Activated CD8-positive, alpha-beta memory T cell treated with anti-CD3 and anti-CD28 coated beads, Interleukin-2, amount 50 U/mL, for 48 hours (primary cell): ENCODE results near the gene DDI1.
"Not testable (repeated sequence)": the region's sequence is repeated elsewhere in the genome, so short reads cannot be mapped to it uniquely, and the experiment has no call there.

ENCODE experiments used
- DNase-seq: peaks from one replicate; pipeline ENCODE4 v3.0.0-alpha.2; 2020

DDI1 gene

DNA sequence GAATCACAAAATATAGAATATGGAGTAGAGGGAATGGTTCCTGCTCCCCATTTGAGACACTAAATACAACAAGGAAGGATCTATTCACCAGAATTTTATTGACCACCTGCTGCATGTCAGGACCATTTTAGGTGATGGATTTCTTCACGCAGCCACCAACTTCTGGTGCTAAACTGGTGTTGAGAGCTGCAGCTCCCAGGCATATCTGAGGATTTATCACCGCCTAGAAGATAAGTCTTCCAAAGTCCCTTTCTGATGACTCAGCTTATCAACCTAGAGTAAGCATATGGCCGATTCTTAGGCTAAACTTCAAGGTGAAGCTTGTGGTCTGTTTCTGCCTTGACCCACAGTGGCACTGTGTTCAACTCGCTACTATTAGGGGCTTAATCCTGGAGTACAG is 6.7 kb downstream of the DDI1 start:
- no peak for DNase-seq

DNA sequence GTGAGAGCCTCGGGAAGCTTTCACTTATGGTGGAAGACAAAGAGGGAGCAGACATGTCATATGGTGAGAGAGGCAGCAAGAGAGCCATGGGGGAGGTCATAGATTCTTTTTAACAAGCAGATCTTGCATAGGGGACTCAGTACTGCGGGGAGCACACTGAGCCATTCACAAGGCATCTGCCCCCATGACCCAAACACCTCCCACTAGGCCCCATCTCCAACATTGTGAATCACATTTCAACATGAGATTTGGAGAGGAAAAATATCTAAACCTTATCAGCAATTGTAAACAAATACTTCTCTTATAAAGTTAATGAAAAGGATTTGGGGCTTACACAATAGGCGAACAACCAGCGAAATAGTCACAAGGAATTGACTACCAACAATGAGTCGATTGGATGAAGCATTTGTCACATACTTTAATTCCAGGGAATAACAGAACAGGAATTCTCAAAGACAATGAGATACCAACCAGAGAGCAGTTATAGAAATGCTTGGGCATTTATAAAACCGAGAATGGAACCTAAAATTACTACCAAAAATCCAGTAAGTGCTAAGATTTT is 7.3 kb downstream of the DDI1 start:
- DNase-seq, result no peak

DNA sequence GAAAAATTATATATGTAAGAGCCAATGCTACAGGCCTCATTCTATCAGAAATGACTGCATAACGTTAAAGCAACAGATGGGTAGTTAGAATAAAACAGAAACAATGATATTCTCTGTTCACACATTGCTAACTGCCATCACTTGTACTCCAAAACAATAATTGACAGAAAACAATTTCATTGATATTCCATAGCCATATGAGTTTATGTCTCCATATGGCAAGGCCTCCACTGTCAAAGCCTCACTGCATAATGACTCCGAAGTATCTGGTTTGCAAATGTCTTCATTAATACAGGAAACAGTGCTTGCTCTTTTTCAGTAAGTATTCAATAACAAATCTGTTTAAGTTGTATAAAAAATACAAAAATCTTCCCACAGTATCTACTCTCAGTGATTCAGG is 9.9 kb downstream of the DDI1 start:
- no peak for DNase-seq

DNA sequence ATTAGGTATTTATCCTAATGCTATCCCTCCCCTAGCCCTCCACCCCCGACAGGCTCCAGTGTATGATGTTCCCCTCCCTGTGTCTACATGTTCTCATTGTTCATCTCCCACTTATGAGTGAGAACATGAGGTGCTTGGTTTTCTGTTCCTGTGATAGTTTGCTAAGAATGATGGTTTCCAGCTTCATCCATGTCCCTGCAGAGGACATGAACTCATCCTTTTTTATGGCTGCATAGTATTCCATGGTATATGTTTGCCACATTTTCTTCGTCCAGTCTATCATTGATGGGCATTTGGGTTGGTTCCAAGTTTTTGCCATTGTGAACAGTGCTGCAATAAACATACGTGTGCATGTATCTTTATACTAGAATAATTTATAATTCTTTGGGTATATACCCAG is 10.4 kb downstream of the DDI1 start:
- not testable (repeated sequence) for DNase-seq

DNA sequence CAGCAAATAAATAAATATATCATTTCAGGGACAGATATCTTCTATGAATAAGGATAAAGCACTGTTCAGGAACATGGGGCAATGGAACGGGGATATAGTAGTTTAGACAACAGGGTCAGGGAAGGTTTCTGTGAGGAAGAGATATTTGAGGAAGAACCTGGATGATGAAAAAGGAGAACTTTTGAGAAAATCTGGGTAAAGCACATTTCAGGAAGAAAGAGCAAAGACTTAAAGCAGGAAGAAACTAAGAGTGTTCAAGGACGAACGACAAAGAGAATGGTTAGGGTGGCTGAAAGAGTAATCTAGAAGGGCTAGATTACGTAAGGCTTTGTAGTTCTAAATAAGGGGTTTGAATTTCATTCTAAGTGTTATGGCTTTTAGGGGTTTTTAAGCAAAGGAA is 12.7 kb downstream of the DDI1 start:
- no peak for DNase-seq

DNA sequence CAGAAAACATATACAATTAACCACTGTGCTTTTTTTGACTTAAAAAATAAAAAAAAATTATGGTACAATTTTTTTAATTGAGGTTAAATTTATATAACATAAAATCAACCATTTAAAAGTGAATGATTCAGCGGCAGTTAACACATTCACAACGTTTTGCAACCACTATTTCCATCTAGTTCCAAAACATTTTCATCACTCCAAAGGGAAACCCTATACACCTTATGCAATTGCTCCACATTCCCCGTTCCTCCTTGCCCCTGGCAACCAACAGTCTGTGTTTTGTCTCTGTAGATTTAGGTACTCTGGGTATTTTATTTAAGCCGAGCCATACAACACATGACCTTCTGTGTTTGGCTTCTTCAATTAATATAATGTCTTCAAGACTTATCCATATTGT is 15.3 kb downstream of the DDI1 start:
- DNase-seq, result no peak

DNA sequence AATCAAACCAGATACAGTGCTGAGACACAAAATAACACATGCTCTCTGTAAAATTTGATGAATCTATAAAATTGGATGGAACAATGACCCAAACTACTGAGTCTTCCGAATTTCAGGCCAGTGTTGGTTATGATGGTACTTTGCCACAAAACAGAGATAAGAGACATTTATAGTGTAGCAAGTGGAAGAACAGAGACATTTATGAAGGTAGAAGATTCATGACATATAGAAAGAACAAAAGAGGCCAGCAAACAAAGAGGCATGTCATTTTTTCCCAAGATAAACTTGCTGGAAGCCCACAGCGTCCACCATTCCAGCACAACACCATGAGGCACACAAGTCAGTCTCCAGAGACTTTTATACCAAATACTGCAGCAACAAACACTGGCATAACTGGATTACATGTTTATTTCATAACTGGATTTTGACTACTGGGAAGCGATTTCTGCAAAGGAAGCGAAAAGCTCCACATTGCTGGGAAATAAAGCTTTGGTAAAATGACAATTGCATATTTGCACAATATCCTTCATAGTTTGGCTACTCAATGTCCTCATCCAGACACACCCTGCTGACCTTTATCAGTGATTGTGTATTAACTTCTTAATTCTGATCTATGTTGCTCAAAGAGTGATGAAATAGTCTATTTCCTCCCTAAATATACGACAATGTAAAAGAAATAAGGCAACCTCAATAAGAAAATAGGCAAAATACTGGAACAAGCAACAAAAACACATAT is 17.5 kb downstream of the DDI1 start:
- no peak for DNase-seq

DNA sequence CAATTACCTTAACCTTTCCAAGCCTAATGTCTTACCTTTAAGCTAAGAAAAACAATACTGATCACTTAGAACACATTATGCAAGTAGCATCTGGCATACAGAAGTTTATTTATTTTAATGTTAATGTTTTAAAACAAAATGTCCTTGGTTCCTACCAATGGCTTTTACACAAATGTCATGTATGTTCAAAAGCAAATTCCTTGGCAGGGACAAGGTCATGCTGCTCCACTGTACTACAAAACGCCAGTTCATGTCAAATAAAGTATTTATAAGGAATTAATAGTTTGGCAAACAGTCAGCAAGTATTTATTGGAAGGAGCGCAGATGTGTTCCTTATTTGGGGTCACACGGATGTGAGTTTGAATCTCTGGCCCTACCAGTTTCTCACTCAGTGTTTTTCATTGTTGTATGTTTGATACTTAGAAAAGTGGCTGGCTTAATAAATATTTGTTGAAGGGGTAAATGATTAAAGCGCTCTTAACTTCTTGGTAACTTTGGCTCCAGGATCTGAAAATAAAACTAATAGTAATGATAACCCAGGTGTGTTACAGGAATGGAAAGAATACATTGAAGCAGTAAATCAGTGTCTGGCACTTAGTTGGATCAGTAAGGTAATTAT is 18.6 kb downstream of the DDI1 start:
- DNase-seq, result no peak

DNA sequence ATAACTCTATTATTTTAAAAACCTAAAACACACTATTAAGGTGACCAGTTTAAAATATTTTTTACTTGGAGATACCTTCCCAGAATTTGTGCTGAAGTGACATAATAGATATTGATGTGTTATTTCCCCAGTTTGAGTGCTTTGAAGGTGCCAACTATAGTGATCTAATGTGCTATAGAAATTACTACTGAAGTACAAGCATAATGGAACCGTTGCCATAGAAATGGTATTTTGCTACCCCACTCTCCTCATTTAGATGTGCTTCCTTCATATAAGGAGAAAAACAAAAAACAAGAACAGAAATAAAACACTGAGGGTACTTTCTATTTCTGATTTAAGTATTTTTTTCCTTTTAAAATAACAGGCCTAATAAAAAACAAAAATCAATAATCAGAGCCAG is 19.2 kb downstream of the DDI1 start:
- DNase-seq, result no peak

DNA sequence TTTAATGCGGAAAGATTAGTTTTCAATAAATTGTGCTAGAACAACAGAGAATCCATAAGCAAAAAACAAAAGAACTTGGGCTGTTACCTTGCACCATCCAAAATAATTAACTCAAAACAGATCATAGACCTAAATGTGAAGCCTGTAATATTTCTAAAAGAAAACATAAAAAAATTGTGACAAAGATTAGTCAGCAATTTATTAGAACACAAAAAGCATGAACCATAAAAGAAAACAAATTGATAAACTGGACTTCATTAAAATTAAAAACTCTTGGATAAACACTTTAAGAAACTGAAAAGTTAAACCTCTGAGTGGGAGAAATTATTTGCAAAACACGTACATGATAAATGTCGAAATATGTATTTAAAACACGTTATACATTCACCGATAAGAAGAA is 21.5 kb downstream of the DDI1 start:
- no peak for DNase-seq

DNA sequence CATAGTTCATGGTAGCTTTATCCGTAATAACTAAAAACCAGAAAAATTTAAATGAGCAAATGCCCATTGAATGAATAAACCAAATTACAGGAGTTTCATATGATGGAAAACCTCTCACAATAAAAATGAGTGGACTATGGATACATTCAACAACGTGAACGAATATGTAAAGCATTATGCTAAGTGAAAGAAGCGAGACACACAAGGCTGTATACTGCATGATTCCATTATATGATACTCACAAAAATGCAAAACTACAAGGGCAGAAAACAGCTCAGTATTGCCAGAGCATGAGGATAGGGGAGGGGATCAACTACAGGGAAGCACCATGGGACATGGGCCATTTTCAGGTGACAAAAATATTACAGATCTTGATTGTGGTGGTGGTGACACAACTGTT is 22.2 kb downstream of the DDI1 start:
- no peak for DNase-seq

DNA sequence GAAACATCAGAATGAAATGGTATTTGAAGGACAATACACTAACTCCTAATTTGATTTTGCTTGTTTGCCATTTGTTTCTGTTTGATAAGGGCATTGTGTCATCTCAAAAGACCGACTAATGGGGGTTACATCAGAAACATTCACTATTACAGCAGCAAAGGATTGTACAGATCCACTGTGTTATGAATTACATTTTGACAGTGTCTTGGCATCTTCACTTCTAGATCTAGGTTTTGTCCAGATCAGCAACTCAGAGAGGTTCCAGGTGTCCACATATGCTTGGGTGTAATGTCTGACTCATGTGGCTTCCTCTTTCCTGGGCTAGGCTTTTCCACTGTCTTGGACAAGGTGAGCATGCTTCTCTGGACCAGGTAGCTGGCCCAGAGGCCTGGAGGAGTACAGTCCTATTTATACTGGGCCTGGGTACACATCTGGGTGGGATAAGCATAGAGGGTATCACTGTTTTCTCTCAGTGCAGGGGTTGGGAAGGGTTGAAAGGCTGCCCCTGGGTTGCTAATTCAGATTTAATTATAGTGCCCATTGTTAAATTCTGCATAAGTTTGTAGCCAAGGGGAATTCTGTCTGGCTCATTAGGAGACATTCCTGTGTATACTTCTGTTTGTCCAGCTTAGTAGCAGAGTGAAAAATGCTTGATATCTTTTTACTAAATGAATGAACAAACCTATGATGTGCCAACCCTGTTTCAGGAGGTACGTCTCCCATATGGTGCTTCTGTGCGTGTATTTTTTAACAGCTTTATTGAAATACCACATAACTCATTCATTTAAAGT is 23.8 kb downstream of the DDI1 start:
- DNase-seq, result no peak

DNA sequence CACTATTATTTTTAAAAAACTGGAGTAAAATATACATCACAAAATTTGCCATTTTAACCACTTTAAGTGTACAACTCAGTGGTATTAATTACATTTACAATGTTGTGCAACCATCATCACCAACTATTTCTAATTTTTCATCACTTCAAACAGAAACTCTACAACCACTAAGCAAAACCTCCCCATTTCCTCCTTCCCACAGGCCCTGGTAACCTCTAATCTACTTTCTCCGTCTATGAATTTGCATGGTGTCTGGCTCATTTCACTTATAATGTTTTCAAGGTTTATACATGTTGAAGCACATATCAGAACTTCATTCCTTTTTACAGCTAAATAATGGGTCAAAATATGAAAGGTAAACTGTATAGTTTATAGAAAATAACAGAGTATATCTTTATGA is 24.4 kb downstream of the DDI1 start:
- DNase-seq, result no peak

DNA sequence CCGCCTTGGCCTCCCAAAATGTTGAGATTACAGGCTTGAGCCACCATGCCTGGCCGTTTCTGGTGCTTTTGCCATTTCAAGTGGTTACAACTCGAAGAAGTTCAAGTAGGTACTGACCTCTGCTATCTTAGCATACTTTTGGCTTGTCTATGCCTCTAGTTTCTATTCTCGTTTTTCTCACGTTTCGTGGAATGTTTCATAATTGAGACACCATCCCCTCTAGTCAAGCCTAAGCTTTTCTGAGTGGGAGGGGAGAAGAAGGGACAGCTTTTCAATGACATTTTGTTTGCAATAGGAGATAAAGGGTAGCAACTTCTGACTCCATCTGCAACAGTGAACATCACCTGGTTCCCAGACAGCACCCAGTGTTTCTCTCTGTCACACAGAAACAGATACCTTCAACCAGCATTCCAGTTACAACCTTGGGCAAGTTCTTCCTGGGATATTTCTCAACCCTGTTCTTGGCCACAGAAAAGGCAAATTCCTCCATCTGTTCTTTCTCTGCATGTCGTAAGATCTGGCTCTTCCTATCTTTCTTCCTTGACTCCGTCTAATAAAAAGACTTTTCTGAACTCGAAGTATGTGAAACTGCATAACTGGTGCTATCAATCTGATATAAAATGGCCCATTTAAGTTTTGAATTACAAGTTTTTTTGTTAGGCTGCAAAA is 25.5 kb downstream of the DDI1 start:
- DNase-seq, result no peak

DNA sequence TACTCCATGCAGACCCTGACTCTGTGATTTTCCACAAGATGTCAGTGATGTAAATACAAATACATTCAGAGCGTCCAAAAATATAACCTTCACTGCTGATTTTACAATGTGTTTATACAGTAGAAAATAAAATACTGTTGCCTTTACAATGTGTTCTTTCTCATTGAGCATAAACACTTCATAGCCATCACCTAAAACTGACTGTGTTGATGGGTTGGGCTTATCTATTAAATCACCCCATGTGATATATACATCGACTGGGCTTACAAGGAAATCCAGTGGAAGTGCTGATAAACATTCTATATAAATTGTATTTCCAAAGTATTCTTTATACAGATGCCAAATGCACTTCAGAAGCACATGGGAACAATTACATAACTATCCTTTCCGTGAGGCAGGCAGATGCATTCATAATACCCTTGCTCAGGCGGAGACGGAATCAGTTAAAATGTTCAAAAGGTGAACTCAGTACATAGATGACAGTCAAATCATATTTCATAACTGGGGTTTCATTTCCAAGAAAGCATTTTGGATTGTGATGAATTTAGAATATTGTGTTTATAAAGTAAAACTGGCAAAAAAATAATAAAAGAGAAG is 27.7 kb downstream of the DDI1 start:
- no peak for DNase-seq

DNA sequence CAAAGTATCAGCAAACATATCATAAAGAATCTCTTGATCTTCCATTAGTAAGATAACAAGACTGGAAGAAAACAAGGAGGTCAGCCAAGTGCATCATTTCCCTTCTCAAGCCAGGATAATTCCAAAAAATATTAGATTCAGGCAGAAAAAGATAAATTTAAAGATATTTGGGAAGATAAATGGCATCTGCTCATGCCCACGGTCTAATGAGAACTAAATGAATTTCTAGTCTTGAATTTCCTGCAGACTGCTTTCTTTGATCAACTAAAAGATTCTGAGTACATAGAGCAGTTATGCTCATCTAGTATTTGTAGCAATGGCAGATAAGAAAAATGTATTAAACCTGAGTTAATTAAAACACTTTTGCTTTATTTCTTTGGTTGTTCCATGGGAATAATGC is 31.1 kb downstream of the DDI1 start:
- no peak for DNase-seq

DNA sequence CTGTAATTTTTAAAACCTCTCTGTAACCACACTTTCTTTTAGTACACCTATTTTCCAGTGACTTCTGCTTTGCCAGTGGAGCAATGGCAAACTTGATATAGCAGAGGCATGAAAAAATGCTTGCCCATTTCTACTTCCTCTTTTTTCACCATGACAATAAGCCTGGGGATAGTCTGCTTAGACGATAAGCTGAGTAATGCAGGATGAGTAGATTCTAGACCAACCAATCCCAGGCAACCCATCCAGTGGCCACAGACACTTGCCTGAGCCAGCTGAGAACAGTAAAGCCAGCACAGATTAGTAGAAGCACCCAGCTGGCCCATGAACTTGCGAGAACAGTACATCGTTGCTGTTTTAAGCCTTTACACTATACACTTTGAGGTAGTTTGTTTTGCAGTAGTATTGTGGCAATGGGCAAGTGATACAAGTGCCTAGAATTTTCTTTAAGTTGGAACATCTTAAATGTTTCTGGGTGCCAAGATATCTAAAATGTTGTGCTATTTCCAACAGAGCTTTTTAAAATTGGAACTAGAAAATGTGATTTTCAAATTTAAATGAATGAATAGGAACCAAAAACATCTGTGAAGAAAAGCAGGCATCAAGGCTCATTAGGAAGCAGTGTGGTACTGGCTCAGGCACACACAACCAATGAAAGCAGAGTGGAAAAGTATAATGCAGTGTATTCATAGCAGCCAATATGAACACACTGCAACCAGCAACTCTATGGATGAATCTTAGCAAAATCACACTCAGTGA is 37.7 kb downstream of the DDI1 start:
- DNase-seq, result no peak

DNA sequence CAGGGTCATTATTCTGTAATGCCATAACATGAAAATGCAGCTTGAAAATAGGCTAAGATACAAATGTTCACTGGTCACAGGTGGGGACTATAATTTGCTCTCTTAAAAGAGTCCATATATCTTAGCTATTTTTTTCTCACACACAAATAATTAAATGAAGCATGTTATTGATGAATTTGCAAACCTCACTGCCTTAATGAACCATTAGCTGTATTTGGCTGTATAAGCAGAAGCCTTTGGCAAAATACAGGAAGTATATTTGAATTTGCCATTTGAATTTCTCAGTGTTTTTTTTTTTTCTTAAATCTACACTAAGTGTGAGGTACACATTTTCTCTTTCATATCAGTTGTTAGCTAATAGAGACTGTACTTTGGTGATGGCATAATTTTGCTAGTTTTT is 38.7 kb downstream of the DDI1 start:
- DNase-seq, result no peak

DNA sequence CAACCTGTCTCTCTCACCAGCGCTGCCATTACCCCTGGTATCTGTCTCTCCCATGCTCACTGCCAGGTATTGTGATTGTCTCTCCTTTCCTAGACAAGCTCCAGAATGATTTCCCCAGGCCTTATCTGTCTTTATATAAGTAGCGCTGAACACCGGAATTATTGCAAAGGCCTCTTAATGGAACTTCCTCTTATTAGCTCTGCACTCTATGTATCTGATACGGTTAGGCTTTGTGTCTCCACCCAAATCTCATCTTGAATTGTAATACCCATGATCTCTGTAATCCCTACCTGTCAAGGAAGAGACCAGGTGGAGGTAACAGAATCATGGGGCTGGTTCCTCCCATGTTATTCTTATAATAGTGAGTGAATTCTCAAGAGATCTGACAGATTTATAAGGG is 39.3 kb downstream of the DDI1 start:
- DNase-seq, result no peak

DNA sequence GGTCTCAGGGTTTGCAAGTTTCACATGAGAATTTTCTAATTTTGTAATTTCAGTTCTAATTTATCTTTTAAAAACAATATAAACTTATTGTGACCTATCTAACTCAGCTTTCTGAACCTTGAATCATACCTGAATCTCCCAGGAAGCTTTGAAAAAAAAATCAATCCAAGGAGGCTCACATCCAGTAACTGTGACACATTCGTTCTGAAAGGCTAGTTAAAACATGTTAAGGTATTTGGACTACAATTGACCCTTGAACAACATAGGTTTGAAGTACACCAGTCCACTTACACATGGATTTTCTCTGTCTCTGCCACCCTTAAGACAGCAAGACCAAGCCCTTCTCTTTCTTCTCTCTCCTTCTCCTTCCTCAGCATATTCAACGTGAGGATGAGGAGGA is 40.0 kb downstream of the DDI1 start:
- DNase-seq, result no peak

DNA sequence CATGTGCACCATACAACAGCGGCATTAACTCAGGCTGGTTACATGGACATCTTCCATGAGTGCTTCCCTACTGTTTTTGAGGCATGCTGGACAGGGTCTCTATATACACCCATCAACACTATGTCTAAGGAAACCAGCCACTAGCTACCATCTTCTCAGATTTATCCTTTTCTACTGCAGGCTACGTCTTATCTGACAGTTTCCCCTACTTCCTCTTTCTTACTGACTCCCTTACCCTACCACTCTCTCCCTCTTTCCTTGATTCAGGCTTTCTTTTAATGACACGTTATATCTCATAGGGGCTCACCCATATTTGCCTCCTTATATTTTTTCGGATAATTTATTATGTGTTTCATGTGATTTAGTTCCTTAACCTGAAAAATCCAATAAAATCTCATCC is 41.8 kb downstream of the DDI1 start:
- DNase-seq, result no peak

DNA sequence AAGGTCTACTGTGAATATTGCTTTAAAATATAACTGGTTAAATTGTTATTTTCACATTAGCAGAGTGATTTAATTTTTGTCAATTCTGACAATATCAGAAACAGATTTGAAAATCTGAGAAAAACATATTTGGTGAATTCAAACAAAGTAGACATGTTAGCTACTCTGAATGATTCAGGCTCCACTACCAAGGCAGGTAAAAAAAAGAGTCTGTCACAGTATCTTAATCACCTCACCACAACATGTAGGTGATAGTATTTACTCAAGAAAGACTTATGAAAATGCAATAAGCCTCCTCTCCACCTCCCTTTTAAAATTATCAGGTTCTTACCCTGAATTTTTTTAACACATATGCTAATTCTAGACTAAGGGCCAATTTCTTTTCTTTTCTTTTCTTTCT is 42.6 kb downstream of the DDI1 start:
- no peak for DNase-seq
